Naive B cell (primary cell): ENCODE data around the gene MFAP3L. TPM values are rescaled to one million over a fixed set of nuclear protein-coding genes. Genes with fewer than 3 reads are reported as not detected.

Experiments used
- polyA plus RNA-seq, 6 donors: library from polyadenylated mRNA; unstranded; fragments of 300-500 nt; fragmentation: Illumina TruSeq; gene quantifications; one replicate each; pipeline ENCODE4 v1.2.3, GENCODE V29; 2021; ENCODE audit warnings: low read depth in 6 of 6

The MFAP3L gene
- polyA plus RNA-seq, 6 donors from 2014 or later: 0.47 to 1.0 (median 0.68) TPM; not detected in 2

Other genes starting within 250 kb of the MFAP3L start
- gene AADAT, start 63.6 kb upstream of the MFAP3L start, polyA plus RNA-seq: not detected